GM12892 (cell line): ENCODE measurements around the gene SUCLG1.

Experiments used
- DNase-seq: peaks from one replicate; pipeline ENCODE4 v3.0.0; 2011; ENCODE audit not compliant: insufficient read length
- FAIRE-seq: peaks from 2 replicates; lab custom pipeline; 2011; peaks lifted over from hg19 to GRCh38; lab: Jason Lieb, UNC
- POLR2A ChIP-seq: IDR thresholded peaks from 2 replicates; pipeline ENCODE4 v1.6.1; 2011; ENCODE audit warnings: low read depth, low read length, control low read depth
- POLR2AphosphoS5 ChIP-seq: IDR thresholded peaks from 2 replicates; pipeline ENCODE4 v1.6.1; 2011; ENCODE audit warnings: low read depth, low read length, control low read depth
- TAF1 ChIP-seq: IDR thresholded peaks from 2 replicates; pipeline ENCODE4 v1.6.1; 2011; ENCODE audit warnings: low read depth, mild to moderate bottlenecking, control low read depth, low read length, borderline replicate concordance

Gene SUCLG1

DNA sequence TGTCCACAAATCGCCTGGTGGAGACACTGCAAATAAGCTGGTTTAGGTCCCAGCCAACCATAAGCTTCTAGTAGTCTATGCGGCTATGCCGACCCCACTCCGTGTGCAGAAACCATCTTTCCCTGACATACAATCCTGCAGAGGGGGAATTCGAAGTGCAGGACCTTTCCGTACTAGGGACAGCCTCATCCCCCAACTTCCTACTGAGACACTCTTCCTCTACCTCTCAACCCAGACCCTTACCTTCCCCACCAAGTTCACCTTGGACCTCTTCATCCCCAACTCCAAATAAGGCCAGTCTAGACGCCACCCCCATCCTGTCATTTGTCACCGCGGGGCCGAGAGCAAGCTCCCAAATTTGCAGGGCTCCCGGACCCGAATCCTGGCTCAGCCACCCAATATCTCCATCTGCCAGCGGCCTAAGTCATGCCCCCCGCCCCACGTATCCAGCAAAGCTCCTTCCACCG lies 496 bp downstream of the SUCLG1 start:
- peak; percentile 67 for FAIRE-seq
- peak; percentile 7 for DNase-seq
- TF ChIP-seq TAF1: no peak
- TF ChIP-seq POLR2AphosphoS5: 0 out of 2 replicates have a peak, but pooled peaks have one; percentile 3
- TF ChIP-seq POLR2A: no peak

DNA sequence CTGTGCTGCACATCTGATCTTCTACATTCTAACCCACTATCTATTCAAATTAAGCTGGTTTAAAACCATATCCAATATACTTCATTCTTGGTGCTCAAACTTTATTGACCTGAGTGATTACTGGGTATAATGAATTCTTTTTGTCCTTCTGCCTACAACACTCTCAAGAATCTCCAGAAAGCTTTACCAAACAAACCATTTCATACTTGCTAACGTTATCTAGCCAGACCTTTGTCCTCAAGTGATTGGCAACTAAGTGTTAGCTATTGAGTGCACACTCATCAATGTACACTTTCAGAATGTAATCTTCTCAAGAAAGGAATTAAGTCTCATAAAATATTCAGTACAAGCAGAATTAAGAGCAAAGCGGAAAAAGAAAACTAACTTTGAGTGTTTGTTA lies 1.4 kb downstream of the SUCLG1 start:
- DNase-seq (no peak), FAIRE-seq (peak; percentile 5)
- TF ChIP-seq POLR2AphosphoS5 (no peak), POLR2A (no peak), TAF1 (no peak)

GRCh38 chr2:84456156-84456555 lies 2.9 kb downstream of the SUCLG1 start:
- TF ChIP-seq POLR2AphosphoS5 (no peak), TAF1 (no peak), POLR2A (no peak)
- FAIRE-seq (no peak), DNase-seq (no peak)

DNA sequence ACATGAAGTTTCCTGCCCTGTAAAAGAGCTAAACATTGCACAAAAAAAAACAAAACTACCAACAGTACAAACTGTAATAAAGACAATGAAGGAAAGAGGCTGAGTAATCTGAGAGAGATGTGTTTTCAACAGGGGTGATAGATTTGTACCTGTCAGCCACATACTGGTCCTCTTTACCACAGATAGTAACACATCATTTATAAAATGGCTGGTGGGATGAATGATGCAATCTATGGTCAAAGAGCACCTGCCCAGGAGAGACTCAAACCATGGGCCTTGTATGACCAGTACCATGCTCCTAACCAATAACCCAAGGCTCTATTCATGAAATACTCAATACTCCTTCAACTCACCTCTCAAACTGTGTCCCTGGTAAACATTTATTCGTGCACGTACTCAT lies 4.5 kb downstream of the SUCLG1 start:
- no peak for TF ChIP-seq POLR2AphosphoS5
- no peak for TF ChIP-seq TAF1
- no peak for TF ChIP-seq POLR2A
- no peak for DNase-seq
- FAIRE-seq: no peak

DNA sequence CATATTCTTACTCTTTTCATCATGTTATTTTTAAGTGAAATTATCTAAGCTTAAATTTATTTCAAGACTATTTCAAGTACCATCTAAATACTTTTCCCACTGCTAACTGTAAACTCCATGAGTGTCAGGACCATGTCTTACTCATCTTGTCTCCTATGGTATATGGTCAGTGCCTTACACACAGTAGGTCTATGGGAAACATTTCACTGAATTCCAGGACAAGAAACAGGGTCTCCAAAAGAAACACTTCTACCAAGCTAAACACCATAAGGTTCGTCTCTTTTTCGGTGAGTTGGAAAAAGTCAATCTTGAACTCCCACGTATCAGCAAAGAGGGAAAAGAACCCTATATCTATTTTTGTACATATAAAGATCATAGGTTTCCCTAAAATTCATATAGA lies 6.5 kb downstream of the SUCLG1 start:
- TF ChIP-seq POLR2AphosphoS5 (no peak), POLR2A (no peak)
- DNase-seq (no peak), FAIRE-seq (no peak)

GRCh38 chr2:84451579-84451978 lies 7.5 kb downstream of the SUCLG1 start:
- no peak for TF ChIP-seq POLR2A
- no peak for TF ChIP-seq POLR2AphosphoS5
- TF ChIP-seq TAF1: no peak
- DNase-seq (no peak), FAIRE-seq (no peak)

DNA sequence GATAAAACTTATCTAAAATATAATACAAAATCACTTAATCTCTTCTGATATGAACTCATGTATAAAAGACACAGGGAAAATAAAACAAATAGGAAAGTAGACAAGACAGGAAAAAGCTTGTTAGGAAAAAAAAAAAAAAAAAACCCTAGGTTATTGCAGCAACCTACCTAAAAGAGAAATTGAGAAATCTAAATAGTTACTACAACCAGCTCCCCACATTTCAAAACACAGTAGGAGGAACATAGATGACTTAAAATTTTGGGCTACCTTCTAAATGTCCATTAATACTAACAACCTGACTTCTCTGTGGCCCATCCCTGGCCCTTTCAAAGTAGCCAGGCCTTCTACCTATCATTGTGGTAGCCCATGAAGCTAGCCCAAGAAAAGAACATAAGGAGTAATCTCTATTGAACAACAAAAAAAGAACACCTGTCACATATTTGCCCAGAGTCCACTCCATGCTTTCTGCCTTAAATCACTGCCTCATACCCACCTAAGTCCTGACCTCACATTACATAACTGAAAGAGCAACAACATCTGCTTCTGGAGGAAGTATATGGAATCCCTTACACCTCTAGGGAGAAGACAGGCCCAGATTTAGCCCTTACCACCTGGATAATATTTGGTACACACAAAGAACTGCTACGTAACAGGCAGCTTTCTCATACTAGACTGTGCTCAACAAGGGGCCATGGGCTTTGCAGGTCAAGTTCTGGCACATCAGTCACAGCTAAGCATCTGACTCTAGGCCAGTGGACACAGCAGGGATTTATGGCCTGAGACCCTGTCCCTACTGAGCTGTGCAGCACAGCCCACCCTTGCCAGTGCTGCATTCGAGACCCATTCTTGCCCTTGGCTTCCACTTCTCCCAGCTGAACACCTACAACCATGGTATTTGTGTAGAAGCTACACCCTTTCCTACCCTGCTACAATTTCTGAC lies 8.5 kb downstream of the SUCLG1 start:
- FAIRE-seq: no peak
- TF ChIP-seq POLR2AphosphoS5 (no peak), TAF1 (no peak), POLR2A (no peak)
- no peak for DNase-seq

DNA sequence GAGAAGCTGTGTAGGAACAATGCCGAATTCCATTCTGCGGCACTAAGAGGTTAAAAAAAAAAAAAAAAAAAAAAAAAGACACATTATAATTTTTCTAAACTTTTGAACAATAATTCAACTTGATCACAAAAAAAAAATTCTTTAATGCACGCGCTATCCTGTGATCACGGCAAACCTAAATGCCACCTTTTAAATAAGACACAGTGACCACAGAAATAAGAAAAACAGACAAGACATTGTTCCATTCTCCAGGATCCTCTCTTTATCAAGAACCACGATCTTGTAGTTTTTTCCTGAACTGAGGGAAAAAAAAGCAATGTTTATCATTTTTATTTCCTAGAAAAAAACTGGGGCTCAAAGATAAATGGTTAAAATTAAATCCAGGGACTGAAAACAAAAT lies 9.4 kb downstream of the SUCLG1 start:
- FAIRE-seq: no peak
- DNase-seq: no peak
- TF ChIP-seq POLR2AphosphoS5 (no peak), TAF1 (no peak), POLR2A (no peak)

- no peak for DNase-seq
- TF ChIP-seq POLR2A (no peak), POLR2AphosphoS5 (no peak), TAF1 (no peak)
- no peak for FAIRE-seq
These were observed 10.0 kb downstream of the SUCLG1 start for GRCh38 chr2:84449055-84449454.

DNA sequence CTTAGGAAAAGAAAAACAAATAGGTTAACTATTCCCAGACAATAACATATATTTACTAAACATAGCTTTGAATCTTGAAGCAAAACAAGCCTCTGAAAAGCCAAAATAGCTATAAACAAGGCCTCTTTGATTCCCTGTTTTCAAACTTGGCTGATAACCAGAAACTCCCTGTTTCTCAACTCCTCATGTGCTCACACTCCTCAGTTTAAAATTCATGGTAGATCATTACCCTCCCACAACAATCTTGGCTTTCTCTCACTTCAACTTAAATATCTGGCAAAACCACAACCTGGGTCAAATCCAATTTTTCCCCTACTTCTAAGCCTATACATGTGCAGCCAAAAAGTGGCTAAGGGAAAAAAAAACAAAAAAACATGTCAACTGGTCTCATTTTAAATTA lies 15.6 kb downstream of the SUCLG1 start:
- FAIRE-seq: no peak
- TF ChIP-seq POLR2AphosphoS5: no peak
- TF ChIP-seq TAF1: no peak
- TF ChIP-seq POLR2A: no peak

DNA sequence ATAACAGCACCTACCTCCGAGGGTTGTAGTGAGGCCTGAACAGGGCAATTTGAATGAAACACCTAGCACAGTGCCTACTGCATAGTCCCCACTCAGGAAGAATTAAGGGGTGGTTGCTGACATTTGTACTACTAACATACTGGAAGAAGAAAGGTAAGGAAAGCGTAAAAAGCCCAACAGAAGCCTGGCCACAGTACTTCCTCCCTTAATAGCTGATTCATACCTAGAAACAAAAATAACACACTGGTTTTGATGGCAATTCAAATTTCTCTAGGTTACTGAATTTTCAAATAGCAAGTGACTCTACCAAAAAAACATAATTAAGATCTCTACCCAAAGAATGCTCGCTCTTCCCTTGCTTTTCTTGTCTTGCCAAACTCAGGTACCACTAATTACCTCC lies 16.2 kb downstream of the SUCLG1 start:
- FAIRE-seq: no peak

More for the DNA sequence above, 15.6 kb downstream of the SUCLG1 start:
- no peak for DNase-seq

DNA sequence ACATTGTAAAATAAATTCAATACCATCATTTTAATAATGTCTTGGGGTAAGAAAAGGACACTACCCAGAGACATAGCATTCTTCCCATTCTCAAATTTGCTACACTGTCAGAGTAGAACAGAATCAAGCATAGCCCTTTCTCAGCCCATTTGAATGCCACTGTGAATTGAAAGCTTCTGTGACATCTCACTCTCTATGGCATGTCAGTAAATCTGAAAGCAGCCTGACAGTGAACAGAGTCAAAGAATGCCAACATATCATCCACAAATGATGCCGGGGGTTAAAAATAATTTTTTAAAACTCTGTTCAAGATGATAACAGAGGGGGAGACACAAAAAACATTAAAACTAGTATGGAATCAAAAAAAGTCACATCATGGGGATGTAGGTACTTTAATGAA lies 17.6 kb downstream of the SUCLG1 start:
- DNase-seq: no peak
- FAIRE-seq: no peak
- TF ChIP-seq POLR2AphosphoS5 (no peak), TAF1 (no peak), POLR2A (no peak)

More for the DNA sequence above, 16.2 kb downstream of the SUCLG1 start:
- TF ChIP-seq POLR2AphosphoS5: no peak
- TF ChIP-seq POLR2A: no peak
- TF ChIP-seq TAF1: no peak
- no peak for DNase-seq
